ENCODE results near the gene CTU2. TPM values are rescaled to one million over a fixed set of nuclear protein-coding genes. Genes with fewer than 3 reads are reported as not detected.

Gene CTU2
- total RNA-seq, 1 donor from 2014 or later = 20.7 TPM

GRCh38 chr16:88761143-88761534 lies 54.8 kb downstream of the CTU2 start:
- no peaks in the 10 kb centered on the region for H3K27me3 Mint-ChIP-seq (ENCODE audit: low read depth)
- H3K9me3 Mint-ChIP-seq (ENCODE audit: low read depth) = no peaks in the 10 kb centered on the region
- DNase-seq (ENCODE audit: low spot score) = no peak
- peaks cover 3% of the 10 kb centered on the region for H3K36me3 Mint-ChIP-seq (ENCODE audit: low read depth)
- no peak overlapping the region for H3K27ac Mint-ChIP-seq (ENCODE audit: unreplicated experiment)
- TF ChIP-seq CTCF (IDR thresholded peaks at IDR 0.05) = no peak
- H3K4me1 Mint-ChIP-seq (ENCODE audit: low read depth) = peaks cover 43% of the 10 kb centered on the region
- no peak overlapping the region for H3K4me3 Mint-ChIP-seq (ENCODE audit: unreplicated experiment)

- H3K36me3 Mint-ChIP-seq (ENCODE audit: low read depth) = peaks cover 3% of the 10 kb centered on the region
- DNase-seq (ENCODE audit: low spot score) = no peak
- no peak for TF ChIP-seq CTCF (IDR thresholded peaks at IDR 0.05)
- no peaks in the 10 kb centered on the region for H3K9me3 Mint-ChIP-seq (ENCODE audit: low read depth)
- peaks cover 46% of the 10 kb centered on the region for H3K4me1 Mint-ChIP-seq (ENCODE audit: low read depth)
- H3K27ac Mint-ChIP-seq (ENCODE audit: unreplicated experiment) = no peak overlapping the region
- H3K27me3 Mint-ChIP-seq (ENCODE audit: low read depth) = no peaks in the 10 kb centered on the region
- H3K4me3 Mint-ChIP-seq (ENCODE audit: unreplicated experiment) = no peak overlapping the region
Measured at GRCh38 chr16:88761830-88762229, 55.5 kb downstream of the CTU2 start.

GRCh38 chr16:88762258-88762870 lies 56.1 kb downstream of the CTU2 start:
- no peak for DNase-seq (ENCODE audit: low spot score)
- H3K27ac Mint-ChIP-seq (ENCODE audit: unreplicated experiment) = no peak overlapping the region
- TF ChIP-seq CTCF (IDR thresholded peaks at IDR 0.05) = no peak
- peaks cover 51% of the 10 kb centered on the region for H3K4me1 Mint-ChIP-seq (ENCODE audit: low read depth)
- H3K27me3 Mint-ChIP-seq (ENCODE audit: low read depth) = no peaks in the 10 kb centered on the region
- no peaks in the 10 kb centered on the region for H3K9me3 Mint-ChIP-seq (ENCODE audit: low read depth)
- H3K36me3 Mint-ChIP-seq (ENCODE audit: low read depth) = peaks cover 3% of the 10 kb centered on the region
- no peak overlapping the region for H3K4me3 Mint-ChIP-seq (ENCODE audit: unreplicated experiment)

GRCh38 chr16:88762941-88763340 lies 56.6 kb downstream of the CTU2 start:
- no peak for TF ChIP-seq CTCF (IDR thresholded peaks at IDR 0.05)
- peaks cover 3% of the 10 kb centered on the region for H3K36me3 Mint-ChIP-seq (ENCODE audit: low read depth)
- no peak overlapping the region for H3K4me3 Mint-ChIP-seq (ENCODE audit: unreplicated experiment)
- no peaks in the 10 kb centered on the region for H3K27me3 Mint-ChIP-seq (ENCODE audit: low read depth)
- H3K9me3 Mint-ChIP-seq (ENCODE audit: low read depth) = no peaks in the 10 kb centered on the region
- DNase-seq (ENCODE audit: low spot score) = no peak
- H3K27ac Mint-ChIP-seq (ENCODE audit: unreplicated experiment) = no peak overlapping the region
- peaks cover 57% of the 10 kb centered on the region for H3K4me1 Mint-ChIP-seq (ENCODE audit: low read depth)

- Mint-ChIP-seq H3K9me3 (ENCODE audit: low read depth) (no peaks in the 10 kb centered on the region), H3K4me1 (ENCODE audit: low read depth) (peaks cover 58% of the 10 kb centered on the region), H3K27ac (ENCODE audit: unreplicated experiment) (no peak overlapping the region), H3K27me3 (ENCODE audit: low read depth) (no peaks in the 10 kb centered on the region), H3K36me3 (ENCODE audit: low read depth) (peaks cover 3% of the 10 kb centered on the region), H3K4me3 (ENCODE audit: unreplicated experiment) (no peak overlapping the region)
- TF ChIP-seq CTCF (IDR thresholded peaks at IDR 0.05) = no peak
- DNase-seq (ENCODE audit: low spot score) = no peak
Measured at GRCh38 chr16:88763502-88764053, 57.3 kb downstream of the CTU2 start.
